Tibial nerve (tissue), 4 donors: ENCODE results near the gene DES. TPM values are rescaled to one million over a fixed set of nuclear protein-coding genes. Genes with fewer than 3 reads are reported as not detected.
A peak's percentile ranks its signal among the peaks of the same experiment; 100 is the strongest.

ENCODE experiments used
- DNase-seq, 2 donors: peaks; one replicate each; pipeline ENCODE4 v3.0.0-alpha.2; 2019; ENCODE audit warnings: low spot score in 2 of 2
- H3K27ac ChIP-seq, 4 donors: fragments of 200-600 bp; sonication (generic) in 3 of 4; one replicate each; pipeline ENCODE4 v1.5.1; 2017 to 2019; ENCODE audit warnings: mild to moderate bottlenecking in 1 of 4
- H3K27me3 ChIP-seq, 2 donors: fragments of 200-600 bp; sonication (generic) in 1 of 2; one replicate each; pipeline versions ENCODE4 v1.5.1 to v1.6.0; 2017 to 2019
- H3K36me3 ChIP-seq, 3 donors: fragments of 200-600 bp; sonication (generic); one replicate each; pipeline ENCODE4 v1.5.1; 2018 to 2019
- H3K4me1 ChIP-seq, 4 donors: fragments of 200-600 bp; sonication (generic) in 3 of 4; one replicate each; pipeline ENCODE4 v1.5.1; 2017 to 2019
- H3K4me3 ChIP-seq, 4 donors: fragments of 200-600 bp; sonication (generic) in 3 of 4; one replicate each; pipeline ENCODE4 v1.5.1; 2017 to 2019; ENCODE audit warnings: mild to moderate bottlenecking in 1 of 4, moderate library complexity in 1 of 4
- H3K9me3 ChIP-seq, 4 donors: fragments of 200-600 bp; sonication (generic) in 3 of 4; one replicate each; pipeline ENCODE4 v1.5.1; 2017 to 2019
- CTCF ChIP-seq, 5 experiments: fragments of 200-600 bp in 3 of 5; fragments of 450-650 bp in 2 of 5; sonication (generic) in 3 of 5; IDR thresholded peaks; one replicate each; pipeline ENCODE4 v1.5.1; 2016 to 2019; ENCODE audit warnings: antibody characterized with exemption in 5 of 5, mild to moderate bottlenecking in 3 of 5, moderate library complexity in 2 of 5
- EP300 ChIP-seq, 2 donors: sonication (generic); formaldehyde crosslinking; IDR thresholded peaks; one replicate each; pipeline ENCODE4 v1.6.1; 2017; ENCODE audit warnings: antibody characterized with exemption in 2 of 2, mild to moderate bottlenecking in 1 of 2
- POLR2A ChIP-seq, 2 donors: fragments of 450-650 bp; IDR thresholded peaks; one replicate each; pipeline ENCODE4 v1.6.1; 2017; ENCODE audit warnings: antibody characterized with exemption in 2 of 2, mild to moderate bottlenecking in 2 of 2, moderate library complexity in 2 of 2
- WGBS, 2 donors: methylation state at CpG; one replicate each; pipeline ENCODE4 v1.1.5; 2018; 5-methylcytosine and 5-hydroxymethylcytosine counted together
- total RNA-seq, 4 donors: library from RNA; depleted of rRNA; stranded (reverse); fragments of >200 nt; gene quantifications; one replicate each; pipeline ENCODE4 v1.1.0, GENCODE V29; 2016

DES gene
- total RNA-seq, 4 donors from 2014 or later, result 20.7 to 50.4 (median 25.0) TPM

GRCh38 chr2:219442256-219443015 is 24.3 kb downstream of the DES start:
- Histone ChIP-seq H3K27ac (peak overlapping the region in 2 of 4 donors; percentile 28 to 63), H3K36me3 (no peaks in the 10 kb centered on the region), H3K27me3 (peaks cover 0 to 82% of the 10 kb centered on the region in 2 donors), H3K4me1 (peaks cover 0 to 18% (median 5%) of the 10 kb centered on the region in 4 donors), H3K4me3 (peak overlapping the region; percentile 19 to 56 (median 31)), H3K9me3 (no peaks in the 10 kb centered on the region)
- no peak for DNase-seq
- TF ChIP-seq EP300 (IDR thresholded peaks at IDR 0.05) (no peak), CTCF (IDR thresholded peaks at IDR 0.05) (no peak), POLR2A (IDR thresholded peaks at IDR 0.05) (no peak)
- WGBS, 2 donors, result 10% methylated on average over 34 of the region's 35 CpGs

DNA sequence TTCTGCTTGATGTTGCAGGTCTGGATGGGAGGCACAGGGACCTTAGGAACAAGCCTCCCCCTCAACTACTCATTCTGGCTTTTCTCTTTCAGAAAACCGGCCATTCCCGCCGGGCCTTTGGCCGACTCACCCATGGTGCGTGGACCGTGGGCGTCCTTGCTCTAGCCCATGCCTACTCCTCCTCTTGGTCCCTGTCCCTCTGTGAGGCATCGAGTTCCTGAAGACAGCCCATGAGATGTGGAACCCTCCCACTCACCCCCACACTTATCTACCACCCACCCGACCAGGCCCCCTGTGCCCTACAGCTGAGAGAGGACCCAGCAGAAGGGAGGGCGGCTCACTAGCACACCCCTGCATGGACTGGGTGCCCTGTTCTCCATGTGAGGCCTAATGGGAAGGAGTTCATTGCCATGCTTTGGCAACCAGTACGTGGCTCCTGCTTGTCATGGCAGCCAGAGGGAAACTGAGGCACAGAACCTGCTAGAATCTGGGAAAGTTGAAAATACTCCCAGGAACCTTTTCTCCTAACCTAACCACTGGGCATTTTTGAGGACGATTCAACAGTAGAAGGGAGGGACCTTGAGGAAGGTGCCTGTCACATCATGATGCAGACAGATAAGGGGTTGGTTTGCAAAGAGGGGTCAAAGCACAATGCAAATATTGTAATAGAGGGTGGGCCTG is 25.0 kb downstream of the DES start:
- Histone ChIP-seq H3K27me3 (peaks cover 0 to 88% of the 10 kb centered on the region in 2 donors), H3K27ac (no peak overlapping the region), H3K9me3 (no peaks in the 10 kb centered on the region), H3K36me3 (no peaks in the 10 kb centered on the region), H3K4me1 (peaks cover 0 to 20% (median 5%) of the 10 kb centered on the region in 4 donors), H3K4me3 (peak overlapping the region in 1 of 4 donors; percentile 56)
- TF ChIP-seq EP300 (IDR thresholded peaks at IDR 0.05), result no peak
- WGBS, 2 donors, result 79 to 82% methylated on average over 11 to 12 of the region's 12 CpGs
- DNase-seq, result no peak

GRCh38 chr2:219443697-219444023 is 25.5 kb downstream of the DES start:
- peaks cover 0 to 93% of the 10 kb centered on the region in 2 donors for H3K27me3 ChIP-seq
- DNase-seq, result no peak
- H3K9me3 ChIP-seq, result no peaks in the 10 kb centered on the region
- no peak overlapping the region for H3K4me3 ChIP-seq
- 80 to 82% methylated on average over 3 of the region's 3 CpGs for WGBS, 2 donors
- no peaks in the 10 kb centered on the region for H3K36me3 ChIP-seq
- no peak overlapping the region for H3K27ac ChIP-seq
- TF ChIP-seq EP300 (IDR thresholded peaks at IDR 0.05) (no peak), CTCF (IDR thresholded peaks at IDR 0.05) (no peak), POLR2A (IDR thresholded peaks at IDR 0.05) (no peak)
- peaks cover 0 to 25% (median 5%) of the 10 kb centered on the region in 4 donors for H3K4me1 ChIP-seq

- Histone ChIP-seq H3K4me3 (peak overlapping the region in 1 of 4 donors; percentile 3), H3K27me3 (peaks cover 0 to 95% of the 10 kb centered on the region in 2 donors), H3K9me3 (no peaks in the 10 kb centered on the region), H3K36me3 (no peaks in the 10 kb centered on the region), H3K4me1 (peaks cover 0 to 32% (median 5%) of the 10 kb centered on the region in 4 donors), H3K27ac (no peak overlapping the region)
- no peak for DNase-seq
- WGBS, 2 donors, result 74 to 77% methylated on average over 21 to 23 of the region's 23 CpGs
- TF ChIP-seq CTCF (IDR thresholded peaks at IDR 0.05), result no peak
- no peak for TF ChIP-seq EP300 (IDR thresholded peaks at IDR 0.05)
- TF ChIP-seq POLR2A (IDR thresholded peaks at IDR 0.05), result no peak
Measured at GRCh38 chr2:219444566-219445091, 26.5 kb downstream of the DES start.

GRCh38 chr2:219445220-219445640 is 27.1 kb downstream of the DES start:
- Histone ChIP-seq H3K4me3 (peak overlapping the region in 1 of 4 donors; percentile 3), H3K27ac (peak overlapping the region in 2 of 4 donors; percentile 17 to 49), H3K4me1 (peaks cover 0 to 32% (median 5%) of the 10 kb centered on the region in 4 donors), H3K27me3 (peaks cover 0 to 95% of the 10 kb centered on the region in 2 donors), H3K36me3 (no peaks in the 10 kb centered on the region), H3K9me3 (no peaks in the 10 kb centered on the region)
- TF ChIP-seq CTCF (IDR thresholded peaks at IDR 0.05), result no peak
- DNase-seq, result no peak
- WGBS, 2 donors, result 65 to 72% methylated on average over 5 of the region's 5 CpGs
